Measurements from ENCODE around the gene CBX8.

DNA sequence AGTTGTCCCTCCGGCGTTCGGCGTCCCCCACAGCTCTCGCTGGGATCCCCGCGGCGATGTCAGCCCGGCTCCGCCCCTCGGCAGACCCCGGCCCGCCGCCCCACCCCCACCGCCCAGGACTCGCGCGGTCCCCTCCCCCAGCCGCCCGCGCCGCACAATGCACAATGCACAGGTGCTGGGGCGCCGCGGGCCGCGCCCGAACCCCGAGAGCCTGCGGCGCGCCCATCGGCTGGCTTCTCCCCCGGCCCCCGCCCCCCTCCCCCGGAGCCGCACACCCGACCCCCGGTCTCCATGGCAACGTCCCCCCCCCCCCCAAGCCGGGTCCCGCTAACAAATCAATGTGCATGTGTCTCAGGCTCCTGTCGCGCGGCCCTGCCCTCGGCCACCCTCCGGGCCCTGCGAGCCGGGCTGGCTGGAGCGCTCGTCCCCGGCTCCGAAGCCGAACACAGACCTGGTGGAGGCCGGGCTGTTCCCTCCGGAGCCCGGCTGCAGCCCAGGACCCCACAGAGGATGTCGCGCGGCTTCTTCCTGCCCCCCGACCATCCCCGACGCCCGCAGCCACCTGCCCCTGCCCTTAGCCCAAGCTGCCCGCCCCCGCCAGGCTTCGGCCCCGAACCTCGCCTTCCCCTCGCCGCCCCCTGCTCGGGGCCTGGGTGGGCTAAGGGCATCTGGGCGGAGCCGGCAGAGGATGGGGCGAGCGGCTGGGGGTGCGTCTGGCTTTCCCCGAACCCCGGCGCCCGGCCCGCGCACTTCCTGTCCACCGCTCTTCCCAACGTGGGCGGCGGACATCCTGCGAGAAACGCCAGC is 818 bp upstream of the CBX8 start:
- TF ChIP-seq GATA3 (IDR thresholded peaks at IDR 0.05; ENCODE audit: low read depth, low read length) (no peak), GATA2 (IDR thresholded peaks at IDR 0.05; ENCODE audit: low read depth, low read length) (no peak)

All from SH-SY5Y (cell line).